MCF 10A (cell line): ENCODE data around the gene PAK1. TPM values are rescaled to one million over a fixed set of nuclear protein-coding genes. Genes with fewer than 3 reads are reported as not detected.

Experiments used
- BruUV-seq: library from RNA; stranded (reverse); fragments of 400-500 nt; replicated peaks from 2 replicates; lab custom pipeline; 2021; lab: Mats Ljungman, UMichigan
- CTCF ChIA-PET: fragments of 300-600 bp; sonication (Branson Sonifier 250); formaldehyde crosslinking; extraction: SDS; loops from one replicate; lab custom pipeline; 2021; ENCODE audit warnings: antibody characterized with exemption, inconsistent platforms; lab: Yijun Ruan, JAX
- POLR2A ChIA-PET: fragments of 300-600, 350-650 bp; sonication (Branson Sonifier 250); formaldehyde crosslinking; extraction: SDS; loops from one replicate; lab custom pipeline; 2020; ENCODE audit warnings: antibody characterized with exemption, inconsistent platforms; lab: Yijun Ruan, JAX
- DNase-seq: peaks from one replicate; pipeline ENCODE4 v3.0.0-alpha.2; 2018; ENCODE audit not compliant: unreplicated experiment
- H3K27ac Mint-ChIP-seq: one replicate; pipeline ENCODE4 v1.8.0; 2022; ENCODE audit warnings: mild to moderate bottlenecking, low read depth, mixed read lengths; ENCODE audit not compliant: unreplicated experiment
- H3K27me3 Mint-ChIP-seq: one replicate; pipeline ENCODE4 v1.8.0; 2022; ENCODE audit warnings: mixed read lengths; ENCODE audit not compliant: insufficient read depth, unreplicated experiment
- H3K36me3 Mint-ChIP-seq: one replicate; pipeline ENCODE4 v1.8.0; 2022; ENCODE audit warnings: mild to moderate bottlenecking, moderate library complexity, mixed read lengths; ENCODE audit not compliant: insufficient read depth, unreplicated experiment
- H3K4me1 Mint-ChIP-seq: one replicate; pipeline ENCODE4 v1.8.0; 2022; ENCODE audit warnings: mixed read lengths; ENCODE audit not compliant: insufficient read depth, unreplicated experiment
- H3K4me3 Mint-ChIP-seq: one replicate; pipeline ENCODE4 v1.8.0; 2022; ENCODE audit warnings: mild to moderate bottlenecking, moderate library complexity, mixed read lengths; ENCODE audit not compliant: unreplicated experiment
- H3K9me3 Mint-ChIP-seq: one replicate; pipeline ENCODE4 v1.8.0; 2022; ENCODE audit warnings: mixed read lengths; ENCODE audit not compliant: unreplicated experiment
- intact Hi-C: fragments of 100-400 bp; cut with micrococcal nuclease; formaldehyde crosslinking; loops from 2 replicates; pipeline ENCODE4 v1.14.1; 2022
- total RNA-seq: library from RNA; stranded (reverse); gene quantifications from 2 replicates; pipeline ENCODE4 v1.2.3, GENCODE V29; 2022
- TF ChIP-seq, protein P1 (sequence below): fragments of 200-600 bp; IDR thresholded peaks from one replicate; pipeline ENCODE4 v1.8.0; 2022; ENCODE audit warnings: antibody characterized with exemption, mild to moderate bottlenecking; ENCODE audit not compliant: unreplicated experiment

Gene PAK1
- total RNA-seq, 1 experiment from 2014 or later, result 24.0 TPM

DNA sequence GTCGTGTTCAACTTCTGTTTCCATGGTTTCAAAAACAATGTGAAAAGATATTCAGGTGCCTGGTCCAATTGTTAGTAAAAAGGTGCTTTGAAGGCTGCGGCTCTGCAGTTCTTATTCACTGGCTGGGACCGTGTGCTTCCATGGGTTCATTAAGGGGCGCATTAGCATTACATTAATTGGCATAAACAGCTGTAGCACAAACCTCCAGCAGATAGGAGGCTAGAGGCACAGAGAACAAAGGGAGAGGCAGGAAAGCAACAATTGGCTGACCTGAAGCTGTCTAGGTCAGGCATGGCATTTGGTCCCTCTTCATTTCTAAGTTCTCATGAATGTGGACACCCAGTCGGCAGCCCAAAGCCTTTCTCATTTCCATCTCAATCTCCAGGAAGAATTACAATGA lies 16.6 kb downstream of the PAK1 start:
- Mint-ChIP-seq H3K4me1 (no peaks in the 10 kb centered on the region), H3K27ac (no peak overlapping the region), H3K27me3 (no peaks in the 10 kb centered on the region), H3K4me3 (no peak overlapping the region), H3K9me3 (no peaks in the 10 kb centered on the region), H3K36me3 (no peaks in the 10 kb centered on the region)
- DNase-seq, result no peak
- POLR2A ChIA-PET, result no interaction called here
- CTCF ChIA-PET, result no interaction called here
- TF ChIP-seq, protein P1, sequence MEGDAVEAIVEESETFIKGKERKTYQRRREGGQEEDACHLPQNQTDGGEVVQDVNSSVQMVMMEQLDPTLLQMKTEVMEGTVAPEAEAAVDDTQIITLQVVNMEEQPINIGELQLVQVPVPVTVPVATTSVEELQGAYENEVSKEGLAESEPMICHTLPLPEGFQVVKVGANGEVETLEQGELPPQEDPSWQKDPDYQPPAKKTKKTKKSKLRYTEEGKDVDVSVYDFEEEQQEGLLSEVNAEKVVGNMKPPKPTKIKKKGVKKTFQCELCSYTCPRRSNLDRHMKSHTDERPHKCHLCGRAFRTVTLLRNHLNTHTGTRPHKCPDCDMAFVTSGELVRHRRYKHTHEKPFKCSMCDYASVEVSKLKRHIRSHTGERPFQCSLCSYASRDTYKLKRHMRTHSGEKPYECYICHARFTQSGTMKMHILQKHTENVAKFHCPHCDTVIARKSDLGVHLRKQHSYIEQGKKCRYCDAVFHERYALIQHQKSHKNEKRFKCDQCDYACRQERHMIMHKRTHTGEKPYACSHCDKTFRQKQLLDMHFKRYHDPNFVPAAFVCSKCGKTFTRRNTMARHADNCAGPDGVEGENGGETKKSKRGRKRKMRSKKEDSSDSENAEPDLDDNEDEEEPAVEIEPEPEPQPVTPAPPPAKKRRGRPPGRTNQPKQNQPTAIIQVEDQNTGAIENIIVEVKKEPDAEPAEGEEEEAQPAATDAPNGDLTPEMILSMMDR, result no peak
- BruUV-seq, result no TSS peak
- intact Hi-C loops, result no loop called here

DNA sequence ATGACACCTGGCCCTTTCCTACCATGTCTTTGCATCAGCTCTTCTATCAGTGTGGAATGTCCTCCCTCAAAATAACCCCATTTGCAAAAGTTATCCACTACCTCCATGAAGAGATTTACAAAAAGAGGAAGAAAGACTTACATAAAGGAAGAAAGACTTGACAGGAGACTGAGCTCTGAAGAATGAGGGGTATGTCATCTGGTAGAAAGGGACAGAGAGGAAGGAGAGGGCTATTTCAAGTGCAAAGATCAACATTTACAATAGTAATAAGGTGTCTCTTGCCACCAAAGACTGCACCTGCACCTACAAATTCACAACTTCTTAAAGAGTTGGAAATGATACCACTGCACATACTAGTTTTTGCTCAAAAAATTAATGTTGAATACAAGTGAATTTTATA lies 18.2 kb downstream of the PAK1 start:
- CTCF ChIA-PET, result interaction anchor here (1.4 kb wide), 1 partner anchor 16 kb away, joined by 4 read pairs; no protein-coding TSS in a partner anchor
- intact Hi-C loops, result no loop called here
- BruUV-seq, result no TSS peak
- POLR2A ChIA-PET, result no interaction called here
- TF ChIP-seq, protein P1, result no peak
- no peak overlapping the region for H3K27ac Mint-ChIP-seq
- no peak for DNase-seq
- H3K36me3 Mint-ChIP-seq, result no peaks in the 10 kb centered on the region
- no peak overlapping the region for H3K4me3 Mint-ChIP-seq
- H3K4me1 Mint-ChIP-seq, result no peaks in the 10 kb centered on the region
- no peaks in the 10 kb centered on the region for H3K9me3 Mint-ChIP-seq
- H3K27me3 Mint-ChIP-seq, result no peaks in the 10 kb centered on the region

DNA sequence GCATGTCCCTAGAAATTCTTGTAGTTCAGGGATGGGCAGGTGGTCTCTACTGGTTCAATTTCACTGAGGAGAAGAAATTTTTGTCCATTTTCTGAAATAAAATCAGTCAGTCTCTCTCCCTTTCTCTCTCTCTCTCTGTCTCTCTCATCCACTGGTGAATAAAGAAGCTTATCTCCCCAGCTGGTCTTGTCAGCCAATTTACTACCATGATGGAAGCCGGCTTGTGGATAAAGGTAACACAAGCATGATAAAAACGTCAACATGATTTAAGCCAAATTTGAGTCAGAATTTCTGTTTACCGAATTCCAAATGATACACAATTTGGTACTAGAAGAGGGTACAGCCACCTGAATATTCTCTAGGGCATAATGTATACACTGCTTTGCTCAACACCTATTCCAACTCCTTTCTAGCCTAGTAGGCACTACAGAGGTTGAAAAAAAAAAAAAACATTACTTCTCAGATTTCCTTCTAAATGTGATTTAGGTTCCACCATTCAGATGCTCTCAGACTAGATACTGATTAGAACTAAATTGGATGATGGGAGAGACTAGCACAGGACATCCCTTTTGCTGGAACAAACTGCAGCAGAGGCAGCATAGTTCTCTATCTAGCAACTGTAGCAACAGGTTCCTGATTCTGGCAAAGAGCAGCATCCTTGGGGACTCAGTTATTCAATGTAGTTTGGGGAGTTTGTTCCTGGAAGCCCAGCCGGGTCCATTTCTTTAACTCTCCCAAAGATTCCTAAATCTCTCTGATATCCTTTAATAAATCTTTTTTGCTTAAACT lies 18.8 kb downstream of the PAK1 start:
- ChIA-PET POLR2A (no interaction called here), CTCF (interaction anchor here (0.5 to 1.4 kb wide), 2 partner anchors 17 to 164 kb away, joined by 3 to 4 read pairs; no protein-coding TSS in a partner anchor)
- BruUV-seq, result no TSS peak
- H3K27me3 Mint-ChIP-seq, result no peaks in the 10 kb centered on the region
- H3K36me3 Mint-ChIP-seq, result no peaks in the 10 kb centered on the region
- intact Hi-C loops, result no loop called here
- no peak for DNase-seq
- H3K27ac Mint-ChIP-seq, result no peak overlapping the region
- H3K4me3 Mint-ChIP-seq, result no peak overlapping the region
- no peaks in the 10 kb centered on the region for H3K9me3 Mint-ChIP-seq
- H3K4me1 Mint-ChIP-seq, result no peaks in the 10 kb centered on the region
- TF ChIP-seq, protein P1, result no peak

DNA sequence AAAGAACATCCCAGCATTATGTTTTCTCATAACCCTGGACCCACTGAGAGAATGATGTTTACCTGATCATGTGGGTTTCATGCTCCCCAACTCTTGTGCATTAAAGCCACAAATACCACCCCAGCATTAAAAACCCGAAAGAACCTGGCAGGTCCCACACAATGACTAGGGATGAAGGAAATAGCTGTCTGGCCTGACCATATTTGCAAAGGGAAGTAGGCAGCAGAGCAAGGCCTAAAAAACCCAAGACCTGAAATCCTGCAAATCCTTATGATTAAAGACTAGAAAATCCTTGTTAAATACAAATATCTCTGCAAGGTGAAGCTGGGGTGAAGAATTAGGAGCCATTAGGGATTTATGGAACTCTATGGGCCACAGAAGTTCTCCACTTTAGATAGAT lies 23.7 kb downstream of the PAK1 start:
- no peak for DNase-seq
- Mint-ChIP-seq H3K27ac (no peak overlapping the region), H3K36me3 (no peaks in the 10 kb centered on the region), H3K27me3 (no peaks in the 10 kb centered on the region), H3K4me1 (no peaks in the 10 kb centered on the region), H3K9me3 (no peaks in the 10 kb centered on the region), H3K4me3 (no peak overlapping the region)
- intact Hi-C loops, result no loop called here
- ChIA-PET POLR2A (interaction anchor here (1.3 kb wide), 1 partner anchor 38 kb away, joined by 3 read pairs; no protein-coding TSS in a partner anchor), CTCF (no interaction called here)
- TF ChIP-seq, protein P1, result no peak
- BruUV-seq, result no TSS peak
